HFFc6 (cell line): ENCODE results near the gene UIMC1. TPM values are rescaled to one million over a fixed set of nuclear protein-coding genes. Genes with fewer than 3 reads are reported as not detected.
"Not testable (repeated sequence)": the region's sequence is repeated elsewhere in the genome, so short reads cannot be mapped to it uniquely, and the experiment has no call there.

Source experiments
- DNase-seq: peaks from one replicate; pipeline ENCODE4 v3.0.0-alpha.2; 2018
- H3K27ac Mint-ChIP-seq: 2 replicates; pipeline ENCODE4 v1.8.0; 2020; ENCODE audit warnings: mild to moderate bottlenecking, mixed read lengths
- H3K27me3 Mint-ChIP-seq: 2 replicates; pipeline ENCODE4 v1.8.0; 2021; ENCODE audit warnings: mild to moderate bottlenecking, moderate library complexity, mixed read lengths; ENCODE audit not compliant: insufficient read depth
- H3K36me3 Mint-ChIP-seq: 2 replicates; pipeline ENCODE4 v1.8.0; 2021; ENCODE audit warnings: low read depth, mixed read lengths
- H3K4me1 Mint-ChIP-seq: 2 replicates; pipeline ENCODE4 v1.8.0; 2020; ENCODE audit warnings: low read depth, mixed read lengths
- H3K4me3 Mint-ChIP-seq: 2 replicates; pipeline ENCODE4 v1.8.0; 2020; ENCODE audit warnings: mild to moderate bottlenecking, moderate library complexity, mixed read lengths
- H3K9me3 Mint-ChIP-seq: 2 replicates; pipeline ENCODE4 v1.8.0; 2020; ENCODE audit warnings: mild to moderate bottlenecking, mixed read lengths
- CTCF ChIP-seq: fragments of 200-600 bp; sonication (generic); IDR thresholded peaks from 2 replicates; pipeline ENCODE4 v1.5.0; 2021; ENCODE audit warnings: antibody characterized with exemption, mild to moderate bottlenecking
- long read RNA-seq: library from polyadenylated mRNA; unstranded; transcript quantifications from one replicate; pipeline ENCODE4 v2.0.0, GENCODE V29; 2019
- total RNA-seq, 6 experiments: library from RNA; stranded (reverse); fragmentation: NEBNext Ultra II Directional; extraction: Animal tissue kit (Norgen Biotek cat#: 25700); gene quantifications; 2 replicates in 1 of 6; 3 replicates in 5 of 6; pipeline ENCODE4 v1.2.3, GENCODE V29; 2021

UIMC1 gene
- 10 to 100 TPM; 19.8 to 34.4 (median 23.6) TPM for total RNA-seq
- long read RNA-seq, transcript UIMC1-212 (15 exons, 2,502 nt): major isoform, 10 of 24 reads
- long read RNA-seq, partial matches to known transcripts: 3 of 24 reads
- long read RNA-seq, other reads (novel, unspliced or antisense): 10 of 24 reads

DNA sequence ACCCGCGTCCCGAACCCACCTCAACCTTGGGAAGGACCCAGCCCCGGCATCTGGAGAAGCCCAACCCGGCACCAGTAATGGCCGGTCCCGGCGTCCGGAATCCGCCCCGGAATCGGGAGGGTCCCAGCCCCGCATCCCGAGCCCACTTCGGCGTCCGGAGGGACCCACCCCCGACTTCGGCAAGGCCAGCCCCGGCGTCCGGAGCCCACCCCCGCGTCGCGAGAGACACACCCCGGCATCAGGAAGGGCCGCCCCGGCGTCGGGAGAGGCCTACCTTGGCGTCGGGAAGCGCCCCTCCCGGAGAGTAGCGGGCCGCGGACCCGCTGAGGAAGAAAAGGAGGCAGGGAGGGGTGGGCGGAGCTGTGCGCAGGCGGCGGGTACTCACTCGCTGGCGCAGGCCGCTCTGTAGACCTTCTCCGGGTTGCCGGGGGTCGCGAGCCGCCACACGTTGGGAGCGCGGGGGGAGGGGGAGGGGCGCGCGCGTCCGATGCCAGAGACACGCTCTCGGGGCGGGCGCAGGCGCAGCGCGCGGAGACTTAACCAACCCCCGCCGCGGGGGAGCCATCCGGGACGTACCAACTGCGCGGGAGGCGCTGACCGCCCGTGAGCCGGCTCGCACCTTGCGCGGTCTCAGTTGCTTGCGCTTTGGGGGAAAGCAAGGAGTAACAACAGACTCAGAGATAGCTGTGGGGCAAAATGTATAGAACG is at the start of gene UIMC1:
TSS of gene UIMC1 (minus strand) at position 515 of the 708 bp plus-strand sequence. CDS start 24,164 bp downstream, outside the sequence.
- TF ChIP-seq CTCF: no peak
- no peaks in the 10 kb centered on the region; the same call in 1 of the 2 replicates for H3K27me3 Mint-ChIP-seq
- H3K4me1 Mint-ChIP-seq: peaks cover 27% of the 10 kb centered on the region

GRCh38 chr5:177049285-177049684 is 42.7 kb upstream of the UIMC1 start:
- H3K27me3 Mint-ChIP-seq: no peaks in the 10 kb centered on the region
- TF ChIP-seq CTCF: no peak
- H3K27ac Mint-ChIP-seq: no peak overlapping the region
- H3K9me3 Mint-ChIP-seq: no peaks in the 10 kb centered on the region
- no peak overlapping the region for H3K4me3 Mint-ChIP-seq
- H3K4me1 Mint-ChIP-seq: peaks cover 5% of the 10 kb centered on the region; the same call in 1 of the 2 replicates
- no peak for DNase-seq
- peaks cover 6% of the 10 kb centered on the region for H3K36me3 Mint-ChIP-seq

More for the DNA sequence above, at the start of gene UIMC1:
- H3K9me3 Mint-ChIP-seq: no peaks in the 10 kb centered on the region
- H3K27ac Mint-ChIP-seq: peak within 1 kb of the TSS; percentile 95
- H3K36me3 Mint-ChIP-seq: peaks cover 6% of the 10 kb centered on the region; the same call in 1 of the 2 replicates
- DNase-seq: peak; percentile 81
- H3K4me3 Mint-ChIP-seq: peak within 1 kb of the TSS; percentile 96

GRCh38 chr5:177048531-177048930 is 42.0 kb upstream of the UIMC1 start:
- H3K27me3 Mint-ChIP-seq, H3K4me3 Mint-ChIP-seq, H3K36me3 Mint-ChIP-seq, DNase-seq, H3K27ac Mint-ChIP-seq, H3K9me3 Mint-ChIP-seq, H3K4me1 Mint-ChIP-seq: not testable (repeated sequence)

DNA sequence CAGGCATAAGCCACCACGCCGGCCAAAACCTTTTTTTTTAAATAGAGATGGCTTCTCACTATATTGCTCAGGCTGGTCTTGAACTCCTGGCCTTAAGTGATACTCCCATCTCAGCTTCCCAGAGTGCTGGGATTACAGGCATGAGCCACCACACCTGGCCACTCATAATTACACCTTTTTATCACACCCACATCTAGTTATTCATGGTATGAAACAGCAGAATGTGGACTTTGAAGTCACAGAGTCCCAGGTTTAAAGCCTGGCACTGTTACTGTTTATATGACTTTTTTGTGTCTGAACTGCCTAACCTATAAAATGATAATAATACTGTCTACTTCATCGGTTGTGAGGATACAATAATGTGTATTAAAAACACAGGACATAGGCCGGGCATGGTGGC is 39.1 kb upstream of the UIMC1 start:
- TF ChIP-seq CTCF: no peak
- Mint-ChIP-seq H3K9me3 (no peaks in the 10 kb centered on the region), H3K27me3 (no peaks in the 10 kb centered on the region), H3K36me3 (peaks cover 12% of the 10 kb centered on the region), H3K4me1 (peaks cover 10% of the 10 kb centered on the region; the same call in 1 of the 2 replicates), H3K27ac (no peak overlapping the region), H3K4me3 (no peak overlapping the region)
- no peak for DNase-seq

GRCh38 chr5:177044641-177045040 is 38.1 kb upstream of the UIMC1 start:
- Mint-ChIP-seq H3K27me3 (no peaks in the 10 kb centered on the region), H3K36me3 (peaks cover 12% of the 10 kb centered on the region), H3K27ac (no peak overlapping the region), H3K4me1 (peaks cover 10% of the 10 kb centered on the region; the same call in 1 of the 2 replicates), H3K9me3 (no peaks in the 10 kb centered on the region), H3K4me3 (no peak overlapping the region)
- DNase-seq: no peak
- no peak for TF ChIP-seq CTCF

GRCh38 chr5:177043958-177044357 is 37.4 kb upstream of the UIMC1 start:
- peaks cover 12% of the 10 kb centered on the region for H3K36me3 Mint-ChIP-seq
- H3K4me1 Mint-ChIP-seq: peaks cover 10% of the 10 kb centered on the region; the same call in 1 of the 2 replicates
- no peaks in the 10 kb centered on the region for H3K27me3 Mint-ChIP-seq
- DNase-seq: no peak
- TF ChIP-seq CTCF: no peak
- H3K4me3 Mint-ChIP-seq: no peak overlapping the region
- no peak overlapping the region for H3K27ac Mint-ChIP-seq
- no peaks in the 10 kb centered on the region for H3K9me3 Mint-ChIP-seq
